ENCODE data around the gene CALD1. TPM values are rescaled to one million over a fixed set of nuclear protein-coding genes. Genes with fewer than 3 reads are reported as not detected.

Gene CALD1
- polyA plus RNA-seq, 1 donor, result 93.4 TPM

GRCh38 chr7:134865001-134865845, 85.8 kb downstream of the CALD1 start:
- no peak for DNase-seq

- peak; percentile 61 for DNase-seq
Observed at GRCh38 chr7:134866617-134867016, 87.2 kb downstream of the CALD1 start.

- no peak for DNase-seq
Observed at GRCh38 chr7:134870156-134870555, 90.7 kb downstream of the CALD1 start.

GRCh38 chr7:134870781-134871180, 91.3 kb downstream of the CALD1 start:
- DNase-seq, result no peak

GRCh38 chr7:134873253-134873652, 93.8 kb downstream of the CALD1 start:
- no peak for DNase-seq

GRCh38 chr7:134874407-134874806, 95.0 kb downstream of the CALD1 start:
- no peak for DNase-seq

GRCh38 chr7:134875867-134876266, 96.4 kb downstream of the CALD1 start:
- DNase-seq, result no peak

GRCh38 chr7:134878746-134879357, 99.4 kb downstream of the CALD1 start:
- DNase-seq, result no peak

GRCh38 chr7:134879815-134880475, 100.5 kb downstream of the CALD1 start:
- no peak for DNase-seq

- DNase-seq, result no peak
Observed at GRCh38 chr7:134882481-134882880, 103.0 kb downstream of the CALD1 start.

- DNase-seq, result no peak
Observed at GRCh38 chr7:134885967-134886352, 106.5 kb downstream of the CALD1 start.

- DNase-seq, result no peak
Observed at GRCh38 chr7:134886353-134887057, 107.1 kb downstream of the CALD1 start.

GRCh38 chr7:134887523-134887922, 108.1 kb downstream of the CALD1 start:
- DNase-seq, result no peak

- no peak for DNase-seq
Observed at GRCh38 chr7:134888141-134888740, 108.8 kb downstream of the CALD1 start.

GRCh38 chr7:134890246-134891240, 111.1 kb downstream of the CALD1 start:
- DNase-seq, result no peak

- DNase-seq, result peak; percentile 94
Observed at GRCh38 chr7:134891262-134891695, 111.8 kb downstream of the CALD1 start.

- DNase-seq, result peak; percentile 49
Observed at GRCh38 chr7:134891696-134892678, 112.6 kb downstream of the CALD1 start.

- no peak for DNase-seq
Observed at GRCh38 chr7:134892963-134893362, 113.5 kb downstream of the CALD1 start.

- DNase-seq, result no peak
Observed at GRCh38 chr7:134893920-134894319, 114.5 kb downstream of the CALD1 start.

GRCh38 chr7:134894928-134895327, 115.5 kb downstream of the CALD1 start:
- DNase-seq, result no peak
